Bronchial epithelial cell (primary cell): ENCODE measurements around the gene EGFR. TPM values are rescaled to one million over a fixed set of nuclear protein-coding genes. Genes with fewer than 3 reads are reported as not detected.

Source experiments
- DNase-seq: peaks from one replicate; pipeline ENCODE4 v3.0.0-alpha.2; 2010; ENCODE audit warnings: low read depth
- FAIRE-seq: peaks from 2 replicates; lab custom pipeline; 2011; peaks lifted over from hg19 to GRCh38; lab: Jason Lieb, UNC
- H3K27me3 ChIP-seq: 2 replicates; pipeline ENCODE4 v1.5.1; 2011; ENCODE audit warnings: low read length; ENCODE audit not compliant: control insufficient read depth, insufficient read depth
- H3K36me3 ChIP-seq: 2 replicates; pipeline ENCODE4 v1.5.1; 2011; ENCODE audit warnings: low read length; ENCODE audit not compliant: control insufficient read depth, insufficient read depth
- H3K4me3 ChIP-seq: 2 replicates; pipeline ENCODE4 v1.5.1; 2011; ENCODE audit warnings: mild to moderate bottlenecking, low read depth, low read length, control low read depth
- CTCF ChIP-seq: IDR thresholded peaks from 2 replicates; pipeline ENCODE4 v1.5.1; 2011; ENCODE audit warnings: mild to moderate bottlenecking, moderate library complexity, low read length, control low read depth, inconsistent platforms; ENCODE audit not compliant: insufficient read depth, severe bottlenecking
- total RNA-seq: library from RNA; depleted of rRNA; stranded (reverse); fragments of >200 nt; gene quantifications from 2 replicates; pipeline ENCODE4 v1.2.1, GENCODE V29; 2014

EGFR gene
- total RNA-seq = 114 and 137 TPM in 2 replicates

- peaks cover 7% of the 10 kb centered on the region for H3K36me3 ChIP-seq
- no peaks in the 10 kb centered on the region for H3K27me3 ChIP-seq
- peak; percentile 61 for DNase-seq
- FAIRE-seq = no peak
- peak within 1 kb of the TSS; percentile 75 for H3K4me3 ChIP-seq
- no peak for TF ChIP-seq CTCF
Measured at GRCh38 chr7:55018361-55019190, at the start of gene EGFR. EGFR (plus strand) TSS chr7:55019017; CDS start chr7:55019278, 261 bp downstream.

GRCh38 chr7:54969208-54969967 is 49.4 kb upstream of the EGFR start:
- H3K36me3 ChIP-seq = no peaks in the 10 kb centered on the region
- no peak for FAIRE-seq
- no peak for TF ChIP-seq CTCF
- H3K4me3 ChIP-seq = no peak overlapping the region
- peak; percentile 62 for DNase-seq
- no peaks in the 10 kb centered on the region for H3K27me3 ChIP-seq

- Histone ChIP-seq H3K27me3 (no peaks in the 10 kb centered on the region), H3K4me3 (no peak overlapping the region), H3K36me3 (no peaks in the 10 kb centered on the region)
- DNase-seq (no peak), FAIRE-seq (no peak)
- TF ChIP-seq CTCF = no peak
Measured at GRCh38 chr7:54972733-54973294, 46.0 kb upstream of the EGFR start.

- Histone ChIP-seq H3K36me3 (no peaks in the 10 kb centered on the region), H3K27me3 (no peaks in the 10 kb centered on the region), H3K4me3 (no peak overlapping the region)
- DNase-seq = no peak
- no peak for TF ChIP-seq CTCF
- no peak for FAIRE-seq
Measured at GRCh38 chr7:54978364-54979116, 40.3 kb upstream of the EGFR start.

- FAIRE-seq (no peak), DNase-seq (no peak)
- TF ChIP-seq CTCF = no peak
- Histone ChIP-seq H3K36me3 (no peaks in the 10 kb centered on the region), H3K27me3 (no peaks in the 10 kb centered on the region), H3K4me3 (no peak overlapping the region)
Measured at GRCh38 chr7:54980521-54980920, 38.3 kb upstream of the EGFR start.
